GM21526 (cell line): ENCODE results near the gene ATP13A5.
A peak's percentile ranks its signal among the peaks of the same experiment; 100 is the strongest.

Experiments
- ATAC-seq: cut with Tn5 transposase; IDR thresholded peaks from one replicate; pipeline ENCODE4 v1.9.1; 2021; ENCODE audit warnings: moderate library complexity; ENCODE audit not compliant: unreplicated experiment, low FRiP score

The ATP13A5 gene

DNA sequence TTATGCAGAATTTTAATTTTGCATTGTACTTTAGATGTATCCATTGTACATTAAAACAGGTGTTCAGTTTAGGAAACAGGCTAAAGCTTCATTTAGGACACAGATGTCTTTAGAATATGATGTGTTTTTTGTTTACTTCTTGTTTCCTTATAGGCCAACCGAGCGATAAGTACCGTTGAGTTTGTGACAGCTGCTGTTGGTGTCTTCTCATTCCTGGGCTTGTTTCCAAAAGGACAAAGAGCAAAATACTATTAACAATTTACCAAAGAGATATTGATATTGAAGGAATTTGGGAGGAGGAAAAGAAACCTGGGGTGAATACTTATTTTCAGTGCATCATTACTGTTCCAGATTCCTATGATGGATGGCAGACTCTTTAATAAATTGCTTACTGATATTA lies 108.1 kb downstream of the ATP13A5 start:
- ATAC-seq, result no peak

DNA sequence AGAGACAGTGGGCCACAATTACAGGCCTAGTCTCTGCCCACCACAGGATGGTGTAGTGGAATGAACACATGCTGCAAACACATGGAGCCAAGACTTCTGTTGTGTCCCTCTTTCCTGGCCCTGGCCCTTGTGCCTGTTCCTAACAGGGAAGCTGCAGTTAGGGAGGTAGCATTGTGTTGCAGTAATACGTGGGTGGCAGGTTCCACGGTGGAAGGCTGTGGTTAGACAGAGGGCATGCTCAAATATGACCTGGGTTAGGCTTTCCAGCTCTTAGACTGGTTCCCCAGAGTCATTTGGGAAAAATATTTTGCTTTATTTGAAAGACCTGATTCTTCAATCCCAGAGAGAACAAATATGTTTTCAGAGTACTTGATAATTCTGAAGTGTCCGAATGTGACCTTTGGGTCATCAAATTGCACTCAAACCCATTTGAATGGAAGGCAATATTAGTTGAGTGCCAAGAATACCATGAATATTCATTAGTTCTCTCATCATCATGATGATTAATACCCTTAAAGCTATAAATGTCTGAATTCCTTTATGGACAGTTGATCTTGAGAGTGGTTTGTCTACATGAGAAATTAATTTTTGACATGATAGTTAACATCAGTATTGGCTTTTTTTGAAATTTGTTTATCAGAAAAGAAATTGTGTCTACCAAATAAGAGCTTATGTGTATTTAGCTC lies 109.1 kb downstream of the ATP13A5 start:
- ATAC-seq, result no peak

DNA sequence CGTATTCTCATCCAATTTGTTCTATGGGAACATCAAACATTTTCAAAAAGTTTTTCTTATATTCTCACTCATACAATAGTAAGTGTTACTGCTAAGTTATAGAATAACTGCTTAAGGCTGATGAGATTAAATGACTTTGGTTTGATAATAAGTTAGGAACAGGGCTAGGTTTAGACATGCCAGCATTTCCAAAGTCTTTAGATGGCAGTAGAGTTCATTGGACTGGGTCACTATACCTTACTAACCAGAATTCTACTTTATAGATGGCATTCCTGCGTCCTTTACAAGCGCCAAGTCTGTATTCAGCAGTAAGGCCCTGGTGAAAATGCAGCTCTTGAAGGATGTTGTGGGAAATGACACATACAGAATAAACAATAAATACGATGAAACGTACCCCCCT lies 115.8 kb downstream of the ATP13A5 start:
- no peak for ATAC-seq

DNA sequence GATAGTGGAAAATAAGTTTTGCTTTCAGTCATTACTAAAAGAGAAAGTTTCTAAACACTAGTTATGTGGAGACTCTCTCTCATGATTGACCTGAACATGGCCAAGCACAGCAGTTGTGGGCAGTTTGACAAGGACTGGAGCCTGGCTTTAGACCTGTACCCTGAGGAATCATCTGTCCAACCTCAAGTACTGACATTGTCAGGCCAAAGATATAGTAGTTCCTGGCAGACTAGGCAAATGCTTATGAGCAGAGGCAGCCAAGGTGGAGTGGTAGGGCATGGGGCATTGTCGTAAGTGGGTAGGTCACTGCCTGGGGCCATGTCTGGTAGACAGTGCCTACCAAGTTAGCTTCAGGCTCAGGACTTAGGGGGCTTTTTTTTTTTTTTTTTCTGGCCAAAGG lies 116.6 kb downstream of the ATP13A5 start:
- ATAC-seq, result no peak

DNA sequence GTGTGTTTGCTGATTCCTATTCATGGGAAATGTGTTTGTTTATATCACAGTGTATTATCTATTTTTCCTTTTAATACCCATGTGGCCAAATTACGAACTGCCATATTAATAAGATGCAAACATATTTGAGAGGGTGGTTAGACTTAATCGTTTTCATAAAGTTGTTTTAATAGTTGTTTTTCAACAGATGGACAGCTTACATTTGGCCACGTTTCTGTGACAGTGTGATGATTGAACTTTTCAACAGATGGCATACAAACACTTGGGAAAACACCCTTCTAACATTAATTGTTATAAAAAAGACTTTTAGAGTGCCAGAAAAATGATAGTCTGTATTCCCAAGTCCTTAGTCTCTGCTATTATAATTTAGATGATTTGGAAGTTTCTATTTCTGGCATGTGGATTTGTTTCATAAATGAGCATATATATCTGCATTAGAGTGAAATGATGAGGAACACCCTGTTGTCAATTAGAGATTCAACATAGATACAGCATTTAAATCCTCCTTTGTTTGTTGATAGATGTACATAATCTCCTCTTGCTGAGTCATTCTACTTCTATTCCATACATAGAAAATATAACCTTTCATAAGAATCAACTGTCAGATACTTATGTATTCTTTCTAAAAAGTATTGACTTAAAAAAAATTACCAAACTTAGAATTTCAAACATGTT lies 124.4 kb downstream of the ATP13A5 start:
- no peak for ATAC-seq

DNA sequence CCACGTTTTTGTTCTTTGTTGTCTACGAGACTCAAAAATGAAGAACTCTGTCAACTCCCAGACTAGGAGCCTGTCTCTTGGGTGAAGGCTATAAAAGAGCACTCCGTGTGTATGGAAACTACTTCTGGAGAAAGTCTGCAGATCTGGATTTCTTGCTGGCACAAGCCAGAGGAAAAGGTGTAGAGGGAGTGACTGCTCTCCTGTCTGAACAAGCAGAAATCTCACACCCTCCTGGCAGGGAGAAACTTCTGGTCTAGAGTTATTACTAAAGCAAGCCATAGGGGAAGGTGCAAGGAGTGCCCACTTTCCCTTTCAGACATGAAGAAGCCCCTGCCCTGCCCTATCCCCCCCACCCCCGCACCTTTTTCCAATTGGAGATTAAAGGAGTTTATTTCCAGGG lies 128.1 kb downstream of the ATP13A5 start:
- no peak for ATAC-seq

DNA sequence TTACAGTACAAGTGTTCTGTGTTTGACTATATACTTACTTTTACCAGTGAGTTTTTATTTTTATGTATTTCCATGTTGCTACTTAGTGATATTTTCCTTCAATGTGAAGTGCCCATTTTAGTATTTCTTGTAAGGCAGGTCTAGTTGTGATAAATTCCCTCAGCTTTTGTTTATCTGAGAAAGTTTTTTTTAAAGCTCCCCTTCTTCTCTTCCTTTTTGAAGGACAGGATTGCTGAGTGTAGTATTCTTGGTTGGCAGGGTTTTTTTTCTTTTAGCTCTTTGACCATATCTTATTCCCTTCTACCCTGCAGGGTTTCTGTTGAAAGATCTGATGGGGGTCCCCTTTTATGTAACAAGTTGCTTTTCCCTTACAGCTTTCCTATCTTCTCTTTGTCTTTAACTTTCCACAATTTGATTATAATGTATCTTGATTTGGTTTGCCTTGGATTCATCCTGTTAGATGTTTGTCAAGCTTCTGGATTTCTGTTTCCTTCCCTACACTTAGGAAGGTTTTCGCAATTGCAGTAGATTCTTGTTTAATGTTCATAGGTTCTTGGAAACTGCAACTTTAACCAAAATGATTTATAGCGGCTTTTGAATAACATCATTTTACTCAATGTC lies 129.6 kb downstream of the ATP13A5 start:
- ATAC-seq, result no peak

DNA sequence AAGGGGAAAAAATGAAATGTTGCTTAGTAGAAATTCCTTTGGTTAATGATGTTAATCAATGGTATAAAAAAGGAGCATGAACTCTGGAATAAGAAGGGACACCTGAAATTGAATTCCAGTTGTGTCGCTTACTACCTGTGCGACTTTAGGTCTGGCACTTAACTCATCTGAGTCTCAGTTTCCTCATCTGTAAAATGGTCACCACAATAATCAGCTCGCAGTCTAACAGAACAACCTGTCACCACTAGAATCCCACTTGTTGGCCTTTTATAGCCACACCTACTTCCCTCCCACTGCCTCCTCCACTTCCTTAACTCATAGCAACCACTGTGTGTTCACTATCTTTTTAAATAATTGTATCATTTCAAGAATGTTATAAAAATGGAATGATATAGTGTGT lies 135.0 kb downstream of the ATP13A5 start:
- ATAC-seq, result no peak

DNA sequence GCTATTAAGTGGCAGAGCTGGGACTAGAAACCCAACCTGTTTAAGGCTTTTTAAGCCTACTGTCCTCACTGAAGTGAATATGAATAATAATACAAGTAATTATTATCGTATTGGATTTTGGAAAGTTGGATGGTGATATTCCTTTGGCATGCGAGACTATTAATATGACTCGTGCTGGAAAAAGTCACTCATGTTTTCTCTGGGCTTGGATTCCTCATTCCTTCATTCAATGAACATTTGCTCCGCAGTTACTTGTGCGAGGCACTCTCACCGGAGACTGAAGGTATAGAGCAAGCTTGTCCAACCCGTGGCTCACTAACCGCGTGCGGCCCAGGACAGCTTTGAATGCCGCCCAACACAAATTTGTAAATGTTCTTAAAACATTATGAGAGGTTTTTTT lies 136.8 kb downstream of the ATP13A5 start:
- no peak for ATAC-seq

DNA sequence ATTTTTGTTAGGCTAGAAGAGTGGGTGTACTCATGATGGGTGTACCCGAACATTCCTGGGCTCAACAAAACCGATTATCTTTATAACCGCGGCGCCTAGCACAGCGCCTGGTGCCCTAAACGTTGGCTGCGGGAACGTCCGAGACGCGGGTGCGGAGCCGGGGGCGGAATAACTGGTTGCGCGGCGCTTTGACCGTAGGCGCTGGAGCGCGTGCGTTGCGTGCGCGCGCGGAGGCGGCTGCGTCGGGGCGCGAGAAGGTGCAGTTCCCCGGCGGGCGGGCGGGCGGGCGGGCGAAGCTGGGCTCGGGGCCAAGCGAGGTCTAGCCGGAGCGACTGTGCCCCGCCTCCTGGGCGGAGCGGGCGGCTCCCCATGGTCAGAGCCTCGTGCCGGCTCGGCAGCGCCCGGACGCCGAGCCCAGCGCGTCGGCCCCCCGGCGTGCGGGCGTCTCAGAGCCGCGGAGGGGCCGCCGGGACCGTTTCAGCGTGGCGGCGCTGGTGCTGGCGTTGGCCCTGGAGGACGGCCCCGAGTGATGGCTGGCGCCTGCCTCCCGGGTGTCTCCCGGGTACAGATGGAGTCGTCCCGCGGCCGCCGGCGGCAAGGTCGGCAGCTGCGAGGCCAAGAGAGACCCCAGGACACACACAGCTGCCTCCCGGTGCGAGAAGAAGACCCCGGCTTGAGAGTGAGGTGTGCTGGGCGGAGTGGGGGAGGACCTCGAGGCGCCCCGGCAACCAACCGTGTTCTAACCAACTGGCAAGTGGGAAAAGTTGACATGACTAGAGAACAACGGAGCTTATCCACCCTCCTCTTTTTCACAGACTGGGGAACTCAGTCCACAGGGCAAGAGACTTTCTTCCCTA lies 137.5 kb downstream of the ATP13A5 start, which contains the start of gene PLAAT1:
Gene PLAAT1, plus strand, starts transcription at position 373 of the 857 bp plus-strand sequence. CDS start 14,429 bp downstream, outside the sequence.
- ATAC-seq, result peak; percentile 84

DNA sequence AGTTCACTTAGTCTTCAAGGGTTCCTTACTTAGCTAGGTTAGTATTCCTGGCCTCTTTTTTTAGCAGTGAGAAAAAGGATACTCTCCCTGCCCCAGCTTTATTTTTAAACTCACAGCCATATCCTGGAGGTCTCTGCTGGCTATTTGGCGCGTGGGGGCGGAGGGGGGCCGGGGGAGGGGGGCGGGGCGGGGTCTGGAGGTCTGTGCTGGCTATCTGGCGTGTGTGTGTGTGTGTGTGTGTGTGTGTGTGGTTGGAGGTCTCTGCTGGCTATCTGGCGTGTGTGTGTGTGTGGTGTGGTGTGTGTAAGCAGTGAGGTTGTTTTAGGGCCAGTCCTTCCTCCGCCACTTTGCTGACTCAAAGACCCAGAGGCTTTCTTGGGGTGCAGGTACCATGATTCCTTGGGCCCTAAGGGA lies 138.1 kb downstream of the ATP13A5 start:
- peak; percentile 11 for ATAC-seq

DNA sequence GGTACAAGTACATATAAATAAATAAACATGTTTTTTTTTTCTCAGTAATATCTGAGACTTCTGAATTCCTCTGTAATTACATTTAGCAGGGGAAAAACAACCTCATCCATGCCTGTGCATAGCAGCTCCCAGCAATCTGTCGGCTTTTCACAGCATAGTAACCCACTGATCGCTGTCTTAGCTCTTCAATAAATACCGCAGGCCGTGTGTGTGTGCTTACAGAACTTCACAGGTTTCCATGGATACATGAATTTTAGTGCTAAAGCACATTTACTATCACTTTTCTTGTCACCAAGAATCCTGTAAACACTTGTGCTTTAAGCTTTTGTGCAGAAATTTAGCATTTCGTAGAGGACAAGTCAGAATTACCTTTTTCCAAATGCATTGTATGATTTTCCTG lies 141.5 kb downstream of the ATP13A5 start:
- no peak for ATAC-seq

DNA sequence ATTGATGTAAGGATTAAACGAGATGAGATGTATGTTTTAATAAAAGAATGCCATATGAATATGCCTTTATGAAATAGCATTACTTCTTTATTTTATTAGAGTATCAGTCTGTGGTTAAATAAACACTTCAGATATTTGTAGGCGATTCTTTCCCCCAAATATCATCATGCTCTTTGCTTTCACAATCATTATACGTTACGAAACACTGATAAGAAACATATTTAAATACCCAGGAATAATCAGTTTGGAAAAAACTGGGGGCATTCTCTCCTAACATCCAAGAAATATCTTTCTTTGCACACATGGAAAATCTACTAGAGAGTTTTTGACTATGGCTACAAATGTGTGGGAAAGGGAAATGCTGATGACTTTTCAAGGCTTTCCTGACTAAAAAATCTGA lies 142.0 kb downstream of the ATP13A5 start:
- ATAC-seq, result no peak

DNA sequence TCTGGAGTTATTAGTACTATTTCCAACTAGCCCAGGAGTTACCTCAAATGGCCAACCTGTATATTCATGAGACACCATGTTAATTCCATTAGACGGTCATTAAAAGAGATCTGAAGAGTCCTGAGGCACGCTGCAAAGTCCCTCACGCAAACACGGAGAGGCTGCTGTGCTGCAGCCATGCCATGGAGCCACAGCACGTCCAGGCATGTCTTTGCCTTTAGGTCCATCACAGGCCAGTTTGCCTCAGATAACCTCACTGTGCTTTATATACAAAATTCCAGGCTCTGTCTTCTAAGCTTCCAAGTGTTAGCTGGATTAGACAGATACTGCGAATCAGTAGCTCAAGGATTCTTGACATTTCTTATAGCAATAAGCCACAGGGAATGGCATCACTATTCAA lies 147.4 kb downstream of the ATP13A5 start:
- no peak for ATAC-seq

DNA sequence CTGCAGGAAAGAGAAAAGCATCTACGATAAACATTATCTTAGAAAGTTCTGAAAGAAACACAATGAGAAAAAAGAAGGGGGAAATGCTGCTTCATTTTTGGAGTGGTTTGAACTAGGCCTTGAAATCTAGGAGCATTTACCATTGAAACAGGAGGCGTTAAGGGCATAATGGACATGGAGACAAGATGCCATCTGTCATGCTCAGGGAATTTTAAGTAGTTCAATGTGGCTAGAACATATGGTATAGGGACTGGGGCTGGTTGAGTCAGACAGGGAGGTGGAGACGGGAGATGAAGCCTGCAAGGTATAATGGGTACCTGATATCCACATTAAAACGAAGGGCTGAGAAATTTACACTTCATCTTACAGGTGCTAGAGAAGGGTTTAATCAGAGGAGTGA lies 147.9 kb downstream of the ATP13A5 start:
- no peak for ATAC-seq

DNA sequence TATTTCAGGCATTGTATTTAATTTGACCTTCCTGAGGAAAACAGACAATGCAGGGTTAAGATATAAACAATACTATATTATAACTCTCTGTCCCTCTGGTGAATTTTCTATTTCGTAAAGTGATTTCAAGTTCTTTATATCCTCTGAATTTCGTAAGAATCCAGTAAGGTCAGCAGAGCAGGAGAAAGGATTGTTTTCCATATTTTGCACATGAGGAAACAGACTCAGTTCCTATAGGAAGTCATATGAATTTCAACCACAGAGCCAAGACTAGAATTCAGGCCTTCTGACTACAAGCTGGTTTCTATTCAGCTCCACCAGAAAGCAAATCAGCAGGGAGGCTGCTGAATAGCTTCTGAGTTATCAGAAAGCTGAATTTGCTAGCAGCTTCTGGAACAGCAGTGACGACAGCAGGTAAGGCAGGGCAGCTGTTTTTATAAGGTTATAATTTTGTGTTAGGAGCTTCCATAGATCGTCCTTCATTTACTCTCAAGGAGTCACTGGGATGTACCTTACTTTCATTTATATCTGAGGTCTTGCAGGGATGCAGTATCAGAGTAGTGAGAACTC lies 148.6 kb downstream of the ATP13A5 start:
- ATAC-seq, result no peak

DNA sequence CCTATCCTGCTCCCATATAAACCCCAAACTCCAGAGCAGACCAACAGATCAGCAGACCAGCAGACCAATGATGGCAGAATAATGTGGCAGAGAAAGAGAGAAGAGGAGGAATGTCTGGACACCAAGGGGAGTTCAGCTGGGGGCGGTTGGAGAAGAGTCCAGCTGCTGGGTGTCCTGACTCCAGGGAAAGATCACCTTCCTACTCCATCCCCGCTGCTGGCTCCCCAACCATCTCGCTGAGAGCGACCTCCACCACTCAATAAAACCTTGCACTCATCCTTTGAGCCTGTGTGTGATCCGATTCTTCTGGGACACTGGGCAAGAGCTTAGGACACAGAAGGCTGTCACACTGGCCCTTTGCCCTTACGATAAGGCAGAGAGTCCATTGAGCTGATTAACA lies 150.3 kb downstream of the ATP13A5 start:
- no peak for ATAC-seq

DNA sequence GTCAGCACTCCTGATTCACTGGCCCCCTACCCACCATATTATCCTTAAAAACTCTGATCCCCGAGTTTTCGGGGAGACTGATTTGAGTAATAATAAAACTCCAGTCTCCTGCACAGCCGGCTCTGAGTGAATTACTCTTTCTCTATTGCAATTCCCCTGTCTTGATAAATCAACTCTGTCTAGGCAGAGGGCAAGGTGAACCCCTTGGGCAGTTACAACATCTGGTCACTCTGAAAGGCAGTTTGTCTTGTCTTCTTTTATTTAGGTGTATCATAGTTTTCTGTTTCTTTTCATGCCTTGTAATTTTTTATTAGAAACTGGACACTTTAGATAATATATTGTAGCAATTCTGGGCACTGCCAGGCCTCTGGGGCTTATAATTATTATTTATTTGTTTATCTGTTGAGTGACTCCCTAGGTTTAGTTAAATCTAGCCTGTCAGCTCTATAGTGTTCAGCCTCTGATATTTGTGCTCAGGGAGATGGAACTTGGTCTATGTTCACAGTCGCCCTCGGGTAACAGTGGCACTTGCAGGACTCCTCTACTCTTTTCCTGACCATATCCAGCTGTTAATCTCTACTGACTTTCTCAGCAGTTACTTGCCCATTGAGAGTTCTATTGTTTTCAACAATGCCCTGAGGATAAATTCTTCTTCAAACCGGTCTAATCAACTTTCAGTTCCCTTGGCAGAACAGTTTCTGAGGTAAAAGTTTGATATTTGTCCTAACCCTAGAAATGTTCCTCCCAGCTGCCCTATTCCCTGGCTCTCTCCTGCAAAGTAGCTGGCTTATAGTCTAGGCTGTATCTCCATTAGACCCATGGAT lies 153.0 kb downstream of the ATP13A5 start:
- ATAC-seq, result no peak
